GM21447 (cell line): Measurements from ENCODE around the gene SORCS3.

ENCODE experiments used
- ATAC-seq: cut with Tn5 transposase; IDR thresholded peaks from one replicate; pipeline ENCODE4 v1.9.1; 2021; ENCODE audit not compliant: unreplicated experiment

SORCS3 gene

GRCh38 chr10:105073999-105074398 lies 432.9 kb downstream of the SORCS3 start:
- no peak for ATAC-seq

GRCh38 chr10:105075031-105075430 lies 433.9 kb downstream of the SORCS3 start:
- ATAC-seq, result no peak

- no peak for ATAC-seq
These were observed 444.9 kb downstream of the SORCS3 start for GRCh38 chr10:105085980-105086379.

- ATAC-seq, result no peak
These were observed 453.0 kb downstream of the SORCS3 start for GRCh38 chr10:105094048-105094447.

GRCh38 chr10:105096316-105096715 lies 455.2 kb downstream of the SORCS3 start:
- no peak for ATAC-seq

GRCh38 chr10:105102977-105103376 lies 461.9 kb downstream of the SORCS3 start:
- ATAC-seq, result no peak

GRCh38 chr10:105104297-105104696 lies 463.2 kb downstream of the SORCS3 start:
- ATAC-seq, result no peak

GRCh38 chr10:105109164-105109563 lies 468.1 kb downstream of the SORCS3 start:
- ATAC-seq, result no peak

GRCh38 chr10:105112862-105113261 lies 471.8 kb downstream of the SORCS3 start:
- no peak for ATAC-seq

GRCh38 chr10:105113666-105114065 lies 472.6 kb downstream of the SORCS3 start:
- no peak for ATAC-seq

- ATAC-seq, result no peak
These were observed 480.7 kb downstream of the SORCS3 start for GRCh38 chr10:105121743-105122142.

- ATAC-seq, result no peak
These were observed 487.0 kb downstream of the SORCS3 start for GRCh38 chr10:105128111-105128510.

- ATAC-seq, result no peak
These were observed 497.3 kb downstream of the SORCS3 start for GRCh38 chr10:105138358-105138757.

- no peak for ATAC-seq
These were observed 498.3 kb downstream of the SORCS3 start for GRCh38 chr10:105139363-105139896.

- ATAC-seq, result no peak
These were observed 499.5 kb downstream of the SORCS3 start for GRCh38 chr10:105140600-105140999.

- ATAC-seq, result no peak
These were observed 504.6 kb downstream of the SORCS3 start for GRCh38 chr10:105145711-105146110.

GRCh38 chr10:105146436-105146835 lies 505.3 kb downstream of the SORCS3 start:
- ATAC-seq, result no peak

GRCh38 chr10:105148456-105148855 lies 507.4 kb downstream of the SORCS3 start:
- no peak for ATAC-seq

- ATAC-seq, result no peak
These were observed 507.8 kb downstream of the SORCS3 start for GRCh38 chr10:105148921-105149320.

- ATAC-seq, result no peak
These were observed 508.3 kb downstream of the SORCS3 start for GRCh38 chr10:105149371-105149891.

GRCh38 chr10:105150259-105150880 lies 509.3 kb downstream of the SORCS3 start:
- no peak for ATAC-seq

- no peak for ATAC-seq
These were observed 513.6 kb downstream of the SORCS3 start for GRCh38 chr10:105154736-105155135.

GRCh38 chr10:105159268-105159667 lies 518.2 kb downstream of the SORCS3 start:
- ATAC-seq, result no peak
